ENCODE results near the gene TFPI. TPM values are rescaled to one million over a fixed set of nuclear protein-coding genes. Genes with fewer than 3 reads are reported as not detected.

TFPI gene
- total and polyA plus RNA-seq, 7 donors = 2.3 to 83.1 (median 29.3) TPM

DNA sequence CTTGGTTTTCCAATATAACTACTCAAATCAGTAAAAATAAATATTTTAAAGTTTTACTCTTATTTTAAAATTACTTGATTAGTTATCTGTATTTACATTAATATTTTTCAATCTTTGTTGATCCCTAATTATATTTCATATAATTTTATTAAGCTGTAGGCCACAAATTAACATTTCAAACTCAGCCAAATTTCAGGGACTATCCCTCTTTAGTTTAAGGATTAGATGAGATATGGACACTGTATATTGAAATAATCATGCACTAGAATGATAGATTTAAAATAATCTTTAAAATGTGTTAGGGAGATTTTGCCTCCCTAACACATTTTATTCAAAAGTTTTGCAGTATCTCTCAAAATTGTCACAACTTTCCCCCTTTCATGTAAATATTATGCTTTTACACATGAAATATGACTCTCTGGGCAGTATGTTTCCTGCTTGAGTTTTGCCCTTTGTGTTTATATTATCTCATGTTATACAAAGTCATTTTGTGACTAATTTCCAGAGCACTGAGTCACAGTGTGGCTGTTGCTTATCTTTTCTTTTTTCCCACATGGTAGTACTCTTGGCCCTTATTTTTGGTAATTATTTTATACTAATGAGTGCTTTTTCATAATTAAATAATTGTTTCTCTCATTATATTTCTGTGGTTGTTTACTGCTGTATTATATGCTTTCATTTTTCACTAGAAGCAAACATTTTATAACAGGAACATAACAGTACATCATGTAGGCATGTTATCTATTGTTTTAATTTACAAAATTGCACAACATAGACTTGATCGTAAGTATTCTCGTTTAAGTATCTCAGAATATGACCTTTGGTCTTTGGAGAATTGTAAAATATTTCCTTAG lies 1.2 kb downstream of the TFPI start:
- H3K9me3 ChIP-seq = no peaks in the 10 kb centered on the region
- intact Hi-C loops (cut with DNase I) = no loop called here
- whole genome bisulfite sequencing, 2 donors = 4 to 9% methylated on average over 2 of the region's 2 CpGs
- no peaks in the 10 kb centered on the region for H3K36me3 ChIP-seq
- no peak for DNase-seq
- H3K4me1 ChIP-seq = peaks cover 0 to 3% (median 0%) of the 10 kb centered on the region in 4 donors
- peak overlapping the region; percentile 25 to 44 (median 38) for H3K4me3 ChIP-seq
- no peaks in the 10 kb centered on the region for H3K27me3 ChIP-seq
- TF ChIP-seq POLR2AphosphoS5 (IDR thresholded peaks at IDR 0.05) (no peak), POLR2A (IDR thresholded peaks at IDR 0.05) (no peak)
- peak overlapping the region; percentile 50 to 68 (median 55) for H3K27ac ChIP-seq

DNA sequence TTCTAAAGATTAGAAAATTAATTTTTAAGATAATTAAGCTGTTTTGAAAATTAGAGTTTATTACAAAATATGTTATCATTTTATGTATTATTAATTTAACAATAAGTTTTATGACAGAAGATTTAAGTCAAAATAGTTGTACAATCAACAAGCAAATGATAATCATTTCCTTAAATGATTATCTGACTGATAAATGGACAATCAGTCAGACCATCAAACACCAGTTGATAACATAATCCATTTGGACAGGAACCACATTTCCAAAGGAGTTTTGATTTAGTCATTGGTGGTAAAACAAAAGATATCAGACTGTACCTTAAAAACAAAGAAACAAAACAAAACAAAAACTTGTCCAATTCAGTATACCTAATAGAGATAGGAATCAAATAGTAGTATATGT lies 1.9 kb downstream of the TFPI start:
- Histone ChIP-seq H3K36me3 (no peaks in the 10 kb centered on the region), H3K9me3 (no peaks in the 10 kb centered on the region), H3K4me3 (peak overlapping the region in 3 of 4 donors; percentile 34 to 44 (median 43)), H3K4me1 (peaks cover 0 to 3% (median 0%) of the 10 kb centered on the region in 4 donors), H3K27me3 (no peaks in the 10 kb centered on the region), H3K27ac (peak overlapping the region in 2 of 4 donors; percentile 9 to 68)
- no peak for DNase-seq
- TF ChIP-seq POLR2A (IDR thresholded peaks at IDR 0.05) = no peak
- TF ChIP-seq, protein P1, sequence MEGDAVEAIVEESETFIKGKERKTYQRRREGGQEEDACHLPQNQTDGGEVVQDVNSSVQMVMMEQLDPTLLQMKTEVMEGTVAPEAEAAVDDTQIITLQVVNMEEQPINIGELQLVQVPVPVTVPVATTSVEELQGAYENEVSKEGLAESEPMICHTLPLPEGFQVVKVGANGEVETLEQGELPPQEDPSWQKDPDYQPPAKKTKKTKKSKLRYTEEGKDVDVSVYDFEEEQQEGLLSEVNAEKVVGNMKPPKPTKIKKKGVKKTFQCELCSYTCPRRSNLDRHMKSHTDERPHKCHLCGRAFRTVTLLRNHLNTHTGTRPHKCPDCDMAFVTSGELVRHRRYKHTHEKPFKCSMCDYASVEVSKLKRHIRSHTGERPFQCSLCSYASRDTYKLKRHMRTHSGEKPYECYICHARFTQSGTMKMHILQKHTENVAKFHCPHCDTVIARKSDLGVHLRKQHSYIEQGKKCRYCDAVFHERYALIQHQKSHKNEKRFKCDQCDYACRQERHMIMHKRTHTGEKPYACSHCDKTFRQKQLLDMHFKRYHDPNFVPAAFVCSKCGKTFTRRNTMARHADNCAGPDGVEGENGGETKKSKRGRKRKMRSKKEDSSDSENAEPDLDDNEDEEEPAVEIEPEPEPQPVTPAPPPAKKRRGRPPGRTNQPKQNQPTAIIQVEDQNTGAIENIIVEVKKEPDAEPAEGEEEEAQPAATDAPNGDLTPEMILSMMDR (IDR thresholded peaks at IDR 0.05) = no peak
- TF ChIP-seq POLR2AphosphoS5 (IDR thresholded peaks at IDR 0.05) = no peak
- TF ChIP-seq EP300 (IDR thresholded peaks at IDR 0.05) = no peak
- intact Hi-C loops (cut with DNase I) = no loop called here

- peak overlapping the region in 2 of 4 donors; percentile 0 to 18 for H3K4me3 ChIP-seq
- TF ChIP-seq POLR2AphosphoS5 (IDR thresholded peaks at IDR 0.05) = no peak
- no peak for TF ChIP-seq EP300 (IDR thresholded peaks at IDR 0.05)
- TF ChIP-seq, protein P1 (IDR thresholded peaks at IDR 0.05) = no peak
- no peak for TF ChIP-seq POLR2A (IDR thresholded peaks at IDR 0.05)
These were observed 3.4 kb downstream of the TFPI start for GRCh38 chr2:187550857-187551256.

GRCh38 chr2:187549951-187550555 lies 4.2 kb downstream of the TFPI start:
- H3K36me3 ChIP-seq = no peaks in the 10 kb centered on the region
- no peaks in the 10 kb centered on the region for H3K27me3 ChIP-seq
- H3K27ac ChIP-seq = peak overlapping the region; percentile 24 to 57 (median 50)
- DNase-seq = no peak
- peaks cover 0 to 3% (median 0%) of the 10 kb centered on the region in 4 donors for H3K4me1 ChIP-seq
- TF ChIP-seq EP300 (IDR thresholded peaks at IDR 0.05) = no peak
- WGBS, 2 donors = 30 to 48% methylated on average over 3 of the region's 3 CpGs
- H3K9me3 ChIP-seq = no peaks in the 10 kb centered on the region
- peak overlapping the region in 1 of 4 donors; percentile 18 for H3K4me3 ChIP-seq
- intact Hi-C loops (cut with DNase I) = no loop called here

More at GRCh38 chr2:187550857-187551256, 3.4 kb downstream of the TFPI start:
- no peaks in the 10 kb centered on the region for H3K9me3 ChIP-seq
- 13 to 63% methylated on average over 1 of the region's 1 CpG for WGBS, 2 donors
- H3K36me3 ChIP-seq = no peaks in the 10 kb centered on the region
- H3K27ac ChIP-seq = peak overlapping the region in 2 of 4 donors; percentile 52 to 57
- DNase-seq = no peak
- peaks cover 0 to 3% (median 0%) of the 10 kb centered on the region in 4 donors for H3K4me1 ChIP-seq
- intact Hi-C loops (cut with DNase I) = no loop called here
- no peaks in the 10 kb centered on the region for H3K27me3 ChIP-seq

GRCh38 chr2:187549193-187549592 lies 5.0 kb downstream of the TFPI start:
- Histone ChIP-seq H3K4me3 (no peak overlapping the region), H3K36me3 (no peaks in the 10 kb centered on the region), H3K4me1 (peaks cover 0 to 3% (median 0%) of the 10 kb centered on the region in 4 donors), H3K27me3 (no peaks in the 10 kb centered on the region), H3K9me3 (no peaks in the 10 kb centered on the region), H3K27ac (peak overlapping the region in 2 of 4 donors; percentile 52 to 57)
- intact Hi-C loops (cut with DNase I) = no loop called here
- DNase-seq = no peak
- TF ChIP-seq, protein P1 (IDR thresholded peaks at IDR 0.05) = no peak
- TF ChIP-seq POLR2AphosphoS5 (IDR thresholded peaks at IDR 0.05) = no peak
- no peak for TF ChIP-seq POLR2A (IDR thresholded peaks at IDR 0.05)
- no peak for TF ChIP-seq EP300 (IDR thresholded peaks at IDR 0.05)
